T-helper 2 cell (primary cell): Measurements from ENCODE around the gene TESK1.

Experiments
- DNase-seq, 5 experiments: peaks; one replicate each; pipeline versions ENCODE4 v3.0.0 to v3.0.0-alpha.2; 2012 to 2022

Gene TESK1

GRCh38 chr9:35649431-35650340 lies 44.6 kb downstream of the TESK1 start:
- DNase-seq: peak in 2 of 5 experiments; percentile 40 to 79

GRCh38 chr9:35650341-35651158 lies 45.5 kb downstream of the TESK1 start, which contains the start of gene SIT1:
Gene SIT1, minus strand, starts transcription at chr9:35650931. Its CDS starts 78 bp downstream, at chr9:35650853.
- peak in 1 of 5 experiments; percentile 71 for DNase-seq

GRCh38 chr9:35651956-35652828 lies 47.1 kb downstream of the TESK1 start:
- no peak for DNase-seq

GRCh38 chr9:35652829-35653209 lies 47.8 kb downstream of the TESK1 start:
- no peak for DNase-seq

GRCh38 chr9:35653611-35654010 lies 48.5 kb downstream of the TESK1 start:
- no peak for DNase-seq

GRCh38 chr9:35656348-35656747 lies 51.3 kb downstream of the TESK1 start:
- no peak for DNase-seq

- DNase-seq: no peak
Measured at GRCh38 chr9:35656831-35657545, 51.9 kb downstream of the TESK1 start.

GRCh38 chr9:35657546-35658136 lies 52.6 kb downstream of the TESK1 start, which contains the start of gene RMRP:
Gene RMRP, minus strand, starts transcription at chr9:35658019.
- DNase-seq: peak; percentile 67 to 94 (median 93)

- DNase-seq: peak; percentile 64 to 85 (median 78)
Measured at GRCh38 chr9:35658137-35658967, 53.3 kb downstream of the TESK1 start, which contains the start of gene CCDC107. Gene CCDC107, plus strand, starts transcription at chr9:35658292. Its CDS starts 88 bp downstream, at chr9:35658380.

GRCh38 chr9:35658968-35659220 lies 53.8 kb downstream of the TESK1 start:
- DNase-seq: no peak

GRCh38 chr9:35659340-35659739 lies 54.3 kb downstream of the TESK1 start:
- peak in 1 of 5 experiments; percentile 19 for DNase-seq
